K562 (cell line): ENCODE measurements around the gene NINJ2.

Experiments
- BRCA1 ChIP-seq, 2 experiments: fragments of 450-650 bp in 1 of 2; sonication (generic) in 1 of 2; formaldehyde crosslinking in 1 of 2; IDR thresholded peaks; 2 replicates each; pipeline versions ENCODE4 v1.5.0 to v1.6.1; 2017 to 2020; ENCODE audit warnings: mild to moderate bottlenecking in 1 of 2, missing genetic modification reagents in 1 of 2
- EZH2 ChIP-seq: IDR thresholded peaks from 2 replicates; pipeline ENCODE4 v1.6.1; 2012; ENCODE audit warnings: low read depth, mild to moderate bottlenecking, inconsistent platforms, low read length, borderline replicate concordance
- FOXM1 ChIP-seq, 2 experiments: fragments of 450-650 bp in 1 of 2; sonication (generic) in 1 of 2; formaldehyde crosslinking in 1 of 2; IDR thresholded peaks; 2 replicates each; pipeline versions ENCODE4 v1.6.1 to v1.9.0; 2017 to 2022; ENCODE audit warnings: low read depth in 2 of 2, mild to moderate bottlenecking in 2 of 2, missing genetic modification reagents in 1 of 2, moderate library complexity in 1 of 2
- FOXO4 ChIP-seq: fragments of 450-650 bp; formaldehyde crosslinking; IDR thresholded peaks from 2 replicates; pipeline ENCODE4 v1.4.0; 2020; ENCODE audit warnings: mild to moderate bottlenecking, moderate library complexity
- MYNN ChIP-seq, 2 experiments: sonication (generic); formaldehyde crosslinking in 1 of 2; IDR thresholded peaks; 2 replicates each; pipeline versions ENCODE4 v1.5.0 to v1.6.1; 2016 to 2020; ENCODE audit warnings: antibody characterized with exemption in 1 of 2, missing genetic modification reagents in 1 of 2
- NCOA2 ChIP-seq, 2 experiments: fragments of 450-650 bp; IDR thresholded peaks; 2 replicates each; pipeline ENCODE4 v1.6.1; 2018; ENCODE audit warnings: mild to moderate bottlenecking in 2 of 2, moderate library complexity in 1 of 2; ENCODE audit not compliant: partially characterized antibody in 2 of 2
- POLR2A ChIP-seq: fragments of 450-650 bp; conservative IDR thresholded peaks from 2 replicates; pipeline ENCODE4 v1.6.1; 2016
- SMAD1 ChIP-seq: fragments of 150-350 bp; IDR thresholded peaks from 2 replicates; pipeline ENCODE4 v1.6.1; 2014; ENCODE audit warnings: low read length, low read depth; ENCODE audit not compliant: partially characterized antibody
- SREBF1 ChIP-seq: fragments of 150-350 bp; IDR thresholded peaks from 2 replicates; pipeline ENCODE4 v1.6.1; 2014; ENCODE audit warnings: antibody characterized with exemption, low read depth, low read length, borderline replicate concordance
- ZNF780A ChIP-seq: fragments of 250-450 bp; sonication (Bioruptor Pico); IDR thresholded peaks from 2 replicates; pipeline ENCODE4 v1.5.0; 2021; ENCODE audit warnings: mild to moderate bottlenecking
- TF ChIP-seq, protein P1 (sequence below): fragments of 450-650 bp; formaldehyde crosslinking; IDR thresholded peaks from 2 replicates; pipeline ENCODE4 v1.4.0; 2022; ENCODE audit warnings: missing genetic modification characterization
- TF ChIP-seq, protein P2 (sequence below), 3 experiments: IDR thresholded peaks in 2 of 3; conservative IDR thresholded peaks in 1 of 3; 2 replicates each; pipeline ENCODE4 v1.5.1; 2011 to 2012; ENCODE audit warnings: low read length in 3 of 3, mild to moderate bottlenecking in 3 of 3, control low read depth in 2 of 3, improper control_type of control experiment in 1 of 3, inconsistent platforms in 1 of 3, low read depth in 1 of 3, mixed read lengths in 1 of 3, moderate library complexity in 1 of 3; ENCODE audit not compliant: insufficient read depth in 2 of 3
- TF ChIP-seq, protein P3 (sequence below): sonication (generic); formaldehyde crosslinking; IDR thresholded peaks from 2 replicates; pipeline ENCODE4 v1.8.0; 2022; ENCODE audit warnings: mild to moderate bottlenecking, missing genetic modification reagents, borderline replicate concordance
- TF ChIP-seq, protein P4 (sequence below): fragments of 450-650 bp; IDR thresholded peaks from 2 replicates; pipeline ENCODE4 v1.6.1; 2016; ENCODE audit warnings: missing biosample characterization, missing genetic modification characterization

DNA sequence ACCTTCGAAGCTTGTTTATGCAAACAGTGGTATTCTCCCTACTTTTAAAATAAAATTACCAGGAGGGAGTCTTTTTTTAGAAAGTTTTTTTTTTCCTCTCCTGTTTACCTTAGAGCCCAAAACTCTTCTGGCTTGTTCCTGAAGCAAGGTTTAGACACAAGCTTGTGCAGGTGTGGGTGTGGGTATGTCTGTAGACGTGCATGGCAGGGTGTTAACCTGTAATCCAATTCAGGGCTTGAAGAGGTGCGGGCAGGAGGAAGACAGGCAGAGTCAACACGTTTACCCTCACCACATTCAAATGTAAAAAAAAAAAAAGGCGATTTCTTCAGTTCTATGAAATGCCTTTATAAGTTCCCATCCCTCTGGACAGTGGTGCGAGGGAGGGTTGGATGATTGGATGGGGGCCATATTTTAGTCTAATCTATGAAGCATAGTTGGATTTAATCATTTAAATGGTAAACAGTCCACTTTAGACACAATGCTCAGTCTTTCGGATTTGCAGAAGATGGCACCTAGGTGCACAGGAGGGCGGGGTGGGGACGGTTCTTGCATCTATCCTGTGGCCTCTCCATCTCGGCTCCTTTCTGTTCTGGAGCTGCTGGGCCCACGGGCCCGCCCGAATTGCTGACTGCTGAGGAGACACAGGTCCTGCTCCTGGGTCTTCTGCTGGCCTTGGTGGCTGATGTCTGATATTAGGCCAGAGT lies 982 bp upstream of the NINJ2 start:
- TF ChIP-seq SREBF1: no peak
- no peak for TF ChIP-seq POLR2A
- TF ChIP-seq FOXO4 (CRISPR knock-in tag): no peak
- TF ChIP-seq EZH2: no peak
- TF ChIP-seq, protein P1, sequence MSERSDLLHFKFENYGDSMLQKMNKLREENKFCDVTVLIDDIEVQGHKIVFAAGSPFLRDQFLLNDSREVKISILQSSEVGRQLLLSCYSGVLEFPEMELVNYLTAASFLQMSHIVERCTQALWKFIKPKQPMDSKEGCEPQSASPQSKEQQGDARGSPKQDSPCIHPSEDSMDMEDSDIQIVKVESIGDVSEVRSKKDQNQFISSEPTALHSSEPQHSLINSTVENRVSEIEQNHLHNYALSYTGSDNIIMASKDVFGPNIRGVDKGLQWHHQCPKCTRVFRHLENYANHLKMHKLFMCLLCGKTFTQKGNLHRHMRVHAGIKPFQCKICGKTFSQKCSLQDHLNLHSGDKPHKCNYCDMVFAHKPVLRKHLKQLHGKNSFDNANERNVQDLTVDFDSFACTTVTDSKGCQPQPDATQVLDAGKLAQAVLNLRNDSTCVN: no peak
- TF ChIP-seq, protein P2, sequence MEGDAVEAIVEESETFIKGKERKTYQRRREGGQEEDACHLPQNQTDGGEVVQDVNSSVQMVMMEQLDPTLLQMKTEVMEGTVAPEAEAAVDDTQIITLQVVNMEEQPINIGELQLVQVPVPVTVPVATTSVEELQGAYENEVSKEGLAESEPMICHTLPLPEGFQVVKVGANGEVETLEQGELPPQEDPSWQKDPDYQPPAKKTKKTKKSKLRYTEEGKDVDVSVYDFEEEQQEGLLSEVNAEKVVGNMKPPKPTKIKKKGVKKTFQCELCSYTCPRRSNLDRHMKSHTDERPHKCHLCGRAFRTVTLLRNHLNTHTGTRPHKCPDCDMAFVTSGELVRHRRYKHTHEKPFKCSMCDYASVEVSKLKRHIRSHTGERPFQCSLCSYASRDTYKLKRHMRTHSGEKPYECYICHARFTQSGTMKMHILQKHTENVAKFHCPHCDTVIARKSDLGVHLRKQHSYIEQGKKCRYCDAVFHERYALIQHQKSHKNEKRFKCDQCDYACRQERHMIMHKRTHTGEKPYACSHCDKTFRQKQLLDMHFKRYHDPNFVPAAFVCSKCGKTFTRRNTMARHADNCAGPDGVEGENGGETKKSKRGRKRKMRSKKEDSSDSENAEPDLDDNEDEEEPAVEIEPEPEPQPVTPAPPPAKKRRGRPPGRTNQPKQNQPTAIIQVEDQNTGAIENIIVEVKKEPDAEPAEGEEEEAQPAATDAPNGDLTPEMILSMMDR (IDR thresholded peaks at IDR 0.05 in 2 of 3, conservative IDR thresholded peaks at IDR 0.05 in 1 of 3; ENCODE audit: insufficient read depth in 2 of 3, low read depth in 1 of 3, low read length in 3 of 3): no peak
- no peak for TF ChIP-seq BRCA1 (IDR thresholded peaks at IDR 0.05)
- TF ChIP-seq BRCA1 (CRISPR knock-in tag; IDR thresholded peaks at IDR 0.05): no peak
- no peak for TF ChIP-seq SMAD1
- TF ChIP-seq NCOA2 (IDR thresholded peaks at IDR 0.05; ENCODE audit: partially characterized antibody in 2 of 2): no peak
- TF ChIP-seq MYNN (IDR thresholded peaks at IDR 0.05): no peak
- no peak for TF ChIP-seq MYNN (CRISPR knock-in tag; IDR thresholded peaks at IDR 0.05)
- TF ChIP-seq, protein P3, sequence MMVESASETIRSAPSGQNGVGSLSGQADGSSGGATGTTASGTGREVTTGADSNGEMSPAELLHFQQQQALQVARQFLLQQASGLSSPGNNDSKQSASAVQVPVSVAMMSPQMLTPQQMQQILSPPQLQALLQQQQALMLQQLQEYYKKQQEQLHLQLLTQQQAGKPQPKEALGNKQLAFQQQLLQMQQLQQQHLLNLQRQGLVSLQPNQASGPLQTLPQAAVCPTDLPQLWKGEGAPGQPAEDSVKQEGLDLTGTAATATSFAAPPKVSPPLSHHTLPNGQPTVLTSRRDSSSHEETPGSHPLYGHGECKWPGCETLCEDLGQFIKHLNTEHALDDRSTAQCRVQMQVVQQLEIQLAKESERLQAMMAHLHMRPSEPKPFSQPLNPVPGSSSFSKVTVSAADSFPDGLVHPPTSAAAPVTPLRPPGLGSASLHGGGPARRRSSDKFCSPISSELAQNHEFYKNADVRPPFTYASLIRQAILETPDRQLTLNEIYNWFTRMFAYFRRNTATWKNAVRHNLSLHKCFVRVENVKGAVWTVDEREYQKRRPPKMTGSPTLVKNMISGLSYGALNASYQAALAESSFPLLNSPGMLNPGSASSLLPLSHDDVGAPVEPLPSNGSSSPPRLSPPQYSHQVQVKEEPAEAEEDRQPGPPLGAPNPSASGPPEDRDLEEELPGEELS (CRISPR knock-in tag): no peak
- no peak for TF ChIP-seq FOXM1 (IDR thresholded peaks at IDR 0.05; ENCODE audit: low read depth)
- no peak for TF ChIP-seq FOXM1 (CRISPR knock-in tag; IDR thresholded peaks at IDR 0.05; ENCODE audit: low read depth)
- no peak for TF ChIP-seq ZNF780A (CRISPR knock-in tag)
- TF ChIP-seq, protein P4, sequence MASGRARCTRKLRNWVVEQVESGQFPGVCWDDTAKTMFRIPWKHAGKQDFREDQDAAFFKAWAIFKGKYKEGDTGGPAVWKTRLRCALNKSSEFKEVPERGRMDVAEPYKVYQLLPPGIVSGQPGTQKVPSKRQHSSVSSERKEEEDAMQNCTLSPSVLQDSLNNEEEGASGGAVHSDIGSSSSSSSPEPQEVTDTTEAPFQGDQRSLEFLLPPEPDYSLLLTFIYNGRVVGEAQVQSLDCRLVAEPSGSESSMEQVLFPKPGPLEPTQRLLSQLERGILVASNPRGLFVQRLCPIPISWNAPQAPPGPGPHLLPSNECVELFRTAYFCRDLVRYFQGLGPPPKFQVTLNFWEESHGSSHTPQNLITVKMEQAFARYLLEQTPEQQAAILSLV (tag): no peak
